NCI-H1048 (cell line): ENCODE data around the gene ACSBG1.
"Not testable (repeated sequence)": the region's sequence is repeated elsewhere in the genome, so short reads cannot be mapped to it uniquely, and the experiment has no call there.

Source experiments
- DNase-seq: peaks from one replicate; lab custom pipeline; 2025; lab: John Stamatoyannopoulos, UW

ACSBG1 gene

GRCh38 chr15:78249131-78249530, 14.8 kb upstream of the ACSBG1 start:
- DNase-seq: no peak

- DNase-seq: no peak
These were observed 13.5 kb upstream of the ACSBG1 start for GRCh38 chr15:78247911-78248310.

GRCh38 chr15:78245976-78246620, 11.7 kb upstream of the ACSBG1 start:
- DNase-seq: not testable (repeated sequence)

DNA sequence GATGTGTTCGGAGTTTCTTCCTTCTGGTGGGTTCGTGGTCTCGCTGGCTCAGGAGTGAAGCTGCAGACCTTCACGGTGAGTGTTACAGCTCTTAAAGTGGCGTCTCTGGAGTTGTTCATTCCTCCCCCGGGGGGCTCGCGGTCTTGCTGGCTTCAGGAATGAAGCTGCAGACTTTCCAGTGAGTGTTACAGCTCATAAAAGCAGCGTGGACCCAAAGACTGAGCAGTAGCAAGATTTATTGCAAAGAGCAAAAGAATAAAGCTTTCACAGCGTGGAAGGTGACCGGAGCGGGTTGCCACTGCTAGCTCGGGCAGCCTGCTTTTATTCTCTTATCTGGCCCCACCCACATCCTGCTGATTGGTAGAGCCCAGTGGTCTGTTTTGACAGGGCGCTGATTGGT, 11.0 kb upstream of the ACSBG1 start:
- not testable (repeated sequence) for DNase-seq

DNA sequence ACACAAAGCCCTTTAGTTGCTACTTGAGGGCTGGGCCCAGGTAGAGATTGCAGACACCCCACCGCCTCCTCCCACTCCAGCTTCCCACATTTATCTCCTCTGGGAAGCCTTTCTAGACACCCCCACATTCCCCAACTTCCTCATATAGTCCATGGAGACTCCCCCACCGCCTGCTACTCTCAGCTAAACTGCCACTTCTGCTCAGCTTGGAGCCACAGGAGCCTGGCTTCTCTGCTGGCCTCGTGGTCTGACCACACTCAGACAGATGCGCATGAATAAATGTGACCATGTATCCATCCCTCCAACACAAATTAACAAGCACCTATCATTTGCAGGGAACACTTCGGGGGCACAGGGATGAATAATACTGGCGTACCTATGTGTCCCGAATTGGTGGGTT, 10.5 kb upstream of the ACSBG1 start:
- no peak for DNase-seq

DNA sequence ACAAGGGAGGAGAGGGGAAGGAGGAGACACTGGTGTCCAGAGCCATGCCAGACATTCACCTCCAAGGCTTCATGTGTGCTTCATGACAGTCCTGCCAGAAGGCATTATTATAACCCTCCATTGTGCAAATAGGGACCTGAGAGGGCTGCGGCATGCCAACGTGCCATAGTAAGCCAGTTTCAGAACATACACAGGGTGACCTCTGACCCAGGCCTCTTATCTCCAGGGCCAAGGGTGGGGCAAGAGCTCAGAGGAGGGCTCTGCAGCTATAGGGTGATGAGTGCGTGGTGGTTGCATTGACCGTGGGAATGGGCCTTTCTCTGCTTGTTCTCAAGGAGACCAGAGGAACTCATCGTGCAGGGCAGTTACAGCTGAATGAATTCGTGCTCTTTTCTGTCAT, 9.7 kb upstream of the ACSBG1 start:
- DNase-seq: no peak

DNA sequence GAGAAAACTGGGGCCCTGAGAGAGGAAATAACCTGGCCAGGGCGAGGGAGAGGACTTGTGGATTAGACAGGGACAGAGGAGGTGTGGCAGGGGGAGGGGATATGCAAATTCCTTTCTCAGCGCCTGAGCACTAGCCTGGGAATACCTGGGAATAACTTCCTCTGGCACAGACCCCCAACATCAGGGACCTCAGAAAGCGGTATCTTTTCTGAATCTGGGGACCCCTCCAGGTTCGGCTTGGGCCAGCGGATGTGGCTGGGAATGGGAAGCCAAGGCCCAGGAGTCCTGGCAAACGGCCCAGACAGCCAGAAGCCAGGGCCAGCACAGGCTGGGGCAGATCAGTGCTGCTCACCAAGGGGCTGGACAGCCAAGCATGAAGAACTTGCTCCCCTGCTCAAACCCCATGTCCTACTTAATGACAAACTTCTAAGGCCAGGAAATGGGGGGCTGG, 9.2 kb upstream of the ACSBG1 start:
- DNase-seq: no peak

- no peak for DNase-seq
These were observed 8.7 kb upstream of the ACSBG1 start for GRCh38 chr15:78243058-78243457.

- DNase-seq: no peak
These were observed 7.8 kb upstream of the ACSBG1 start for GRCh38 chr15:78242128-78242527.

GRCh38 chr15:78241017-78241416, 6.7 kb upstream of the ACSBG1 start:
- DNase-seq: peak; percentile 57

DNA sequence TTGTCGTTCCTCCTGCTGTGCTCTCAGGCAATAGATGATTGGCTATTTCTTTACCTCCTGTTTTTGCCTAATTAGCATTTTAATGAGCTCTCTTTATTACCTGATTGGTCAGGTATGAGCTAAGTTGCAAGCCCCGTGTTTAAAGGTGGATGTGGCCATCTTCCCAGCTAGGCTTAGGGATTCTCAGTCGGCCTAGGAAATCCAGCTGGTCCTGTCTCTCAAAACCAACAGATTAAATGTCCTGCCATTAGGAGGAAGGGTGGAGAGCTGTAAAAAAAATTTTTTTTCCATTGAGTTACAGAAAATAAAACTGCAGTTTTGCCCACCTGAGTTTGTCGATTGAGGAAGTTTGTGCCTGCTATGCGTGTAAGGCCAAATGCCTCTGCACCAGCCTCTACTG, 5.4 kb upstream of the ACSBG1 start:
- no peak for DNase-seq

DNA sequence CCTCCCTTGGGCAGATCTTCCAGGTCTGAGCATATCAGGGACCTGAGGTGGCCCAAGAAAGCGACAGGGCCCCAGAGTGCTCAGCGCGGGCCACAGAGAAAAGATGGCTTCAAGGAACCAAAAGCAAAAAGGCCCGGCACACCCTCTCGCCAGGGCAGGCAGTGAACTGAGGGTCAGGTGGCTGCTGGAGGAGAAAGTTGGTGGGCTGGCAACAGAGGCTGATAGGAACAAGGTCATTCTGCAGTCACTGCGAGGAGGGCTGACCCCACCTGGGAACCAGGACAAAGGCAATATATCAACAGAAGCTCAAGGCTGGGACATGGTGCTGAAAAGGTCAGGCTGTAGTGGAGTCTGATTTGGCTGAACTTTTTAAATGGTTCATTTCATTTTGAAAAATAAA, 2.8 kb upstream of the ACSBG1 start:
- no peak for DNase-seq

- DNase-seq: no peak
These were observed 2.1 kb upstream of the ACSBG1 start for GRCh38 chr15:78236491-78236890.

DNA sequence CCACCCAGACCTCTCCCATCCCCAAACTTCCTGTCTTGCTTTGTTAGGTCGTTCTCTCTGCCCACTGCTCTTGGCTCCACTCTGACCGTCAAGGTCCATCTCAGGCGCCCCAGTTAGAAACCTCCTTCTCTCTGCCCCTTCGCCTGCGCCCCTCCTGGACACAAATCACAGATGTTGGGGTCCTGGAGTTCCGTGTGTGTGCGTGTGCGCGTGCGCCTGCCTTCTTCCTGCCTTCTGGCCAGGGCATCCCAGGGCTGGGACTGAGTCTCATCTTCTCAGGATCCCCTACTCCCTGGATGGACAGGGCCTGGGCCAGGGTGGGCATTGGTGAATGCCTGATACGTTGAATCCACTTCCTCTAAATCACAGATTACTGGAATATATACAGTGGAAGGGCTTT, 869 bp downstream of the ACSBG1 start:
- no peak for DNase-seq

DNA sequence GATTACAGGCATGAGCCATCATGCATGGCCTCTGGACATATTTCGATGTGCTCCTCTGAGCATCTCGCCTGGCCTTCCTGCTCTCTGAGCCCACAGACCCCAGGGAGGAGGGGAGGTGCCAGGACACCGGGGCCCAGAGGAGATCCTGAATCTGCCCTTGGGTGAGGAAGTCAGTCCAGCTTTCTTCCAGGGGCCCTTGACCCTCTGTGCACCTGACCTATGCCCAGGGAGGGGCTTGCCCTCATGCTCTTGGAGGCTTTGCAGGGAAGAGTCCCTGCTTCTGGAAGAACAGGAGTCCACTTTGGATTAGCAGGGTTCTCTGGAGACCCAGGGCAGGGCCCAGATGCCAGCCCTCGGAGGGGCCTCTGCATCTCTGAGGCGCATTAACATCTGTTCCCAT, 1.4 kb downstream of the ACSBG1 start:
- no peak for DNase-seq

DNA sequence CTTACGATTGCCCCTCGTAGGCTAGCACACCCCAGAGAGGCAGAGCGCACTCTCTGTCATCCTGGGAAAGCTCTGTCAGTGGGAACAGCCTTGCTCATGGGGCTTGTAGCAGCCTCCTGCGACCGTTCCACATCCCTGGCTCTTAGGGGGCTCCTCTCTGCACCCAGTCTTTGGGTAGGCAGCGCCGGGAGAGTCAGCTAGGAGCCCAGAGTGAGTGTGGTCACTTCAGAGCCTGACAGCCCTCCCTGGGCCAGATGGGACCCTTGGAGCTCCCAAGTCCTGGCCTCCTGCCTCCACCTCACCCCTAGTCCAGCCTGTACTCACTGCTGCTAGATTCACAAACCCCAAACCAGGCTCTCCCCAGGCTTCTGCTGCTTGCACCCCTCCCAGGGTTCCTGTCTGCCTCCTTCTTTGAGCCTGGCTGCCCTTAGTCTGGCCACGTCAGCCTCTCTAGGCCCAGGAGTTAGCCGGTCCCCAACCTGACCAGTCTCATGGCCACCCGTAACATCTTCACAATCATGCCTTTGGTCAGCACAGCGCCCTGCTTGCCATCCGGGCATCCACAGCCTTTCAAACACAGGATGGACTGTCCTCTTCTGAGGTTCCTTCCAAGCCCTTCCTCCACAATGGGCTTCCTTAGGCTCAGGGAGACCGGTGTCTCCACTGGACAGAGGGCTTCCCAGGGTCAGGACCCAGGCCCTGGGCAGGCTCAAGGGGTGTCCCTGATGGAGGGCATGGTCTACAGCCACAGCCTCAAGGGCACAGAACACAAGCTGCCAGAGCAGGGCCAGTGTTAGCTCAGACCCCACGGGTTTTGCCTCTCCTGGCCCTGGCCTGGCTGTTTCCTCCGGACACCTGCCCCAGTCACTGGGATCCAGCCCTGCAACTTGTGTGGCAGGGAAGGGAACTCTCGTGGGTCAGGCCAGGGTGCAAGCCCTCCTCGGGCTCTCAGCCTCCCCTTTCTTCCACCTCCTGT, 4.6 kb downstream of the ACSBG1 start:
- no peak for DNase-seq

DNA sequence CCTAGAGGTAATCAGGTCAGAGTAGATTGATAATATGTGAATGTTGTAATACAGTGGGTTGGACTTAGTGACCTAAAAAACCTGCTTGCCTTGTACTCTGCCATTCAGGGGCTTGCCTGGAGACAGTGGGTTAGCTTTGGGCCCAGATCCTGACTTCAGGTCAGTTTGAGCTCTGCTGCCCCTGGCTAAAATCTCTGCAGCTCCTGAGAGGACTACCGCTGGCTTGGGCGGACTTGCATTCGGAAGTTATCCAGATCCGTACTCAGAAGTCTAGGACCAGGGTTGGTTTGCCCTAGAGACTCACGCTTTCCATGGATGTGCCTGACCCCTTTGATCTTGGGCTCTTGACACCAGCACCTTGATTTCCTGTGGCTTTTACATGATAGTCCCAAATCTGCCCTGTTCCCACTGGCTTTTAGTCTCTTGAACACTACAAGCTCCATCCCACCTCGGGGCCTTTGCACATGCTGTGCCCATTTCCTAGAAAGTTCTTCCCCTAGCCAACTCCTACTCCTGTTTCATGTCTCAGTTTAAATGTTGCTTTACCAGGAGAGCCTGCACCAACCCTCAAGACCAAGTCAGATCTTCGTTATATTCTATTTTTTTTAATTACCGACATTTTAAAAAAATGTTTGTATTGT, 5.9 kb downstream of the ACSBG1 start:
- DNase-seq: no peak

DNA sequence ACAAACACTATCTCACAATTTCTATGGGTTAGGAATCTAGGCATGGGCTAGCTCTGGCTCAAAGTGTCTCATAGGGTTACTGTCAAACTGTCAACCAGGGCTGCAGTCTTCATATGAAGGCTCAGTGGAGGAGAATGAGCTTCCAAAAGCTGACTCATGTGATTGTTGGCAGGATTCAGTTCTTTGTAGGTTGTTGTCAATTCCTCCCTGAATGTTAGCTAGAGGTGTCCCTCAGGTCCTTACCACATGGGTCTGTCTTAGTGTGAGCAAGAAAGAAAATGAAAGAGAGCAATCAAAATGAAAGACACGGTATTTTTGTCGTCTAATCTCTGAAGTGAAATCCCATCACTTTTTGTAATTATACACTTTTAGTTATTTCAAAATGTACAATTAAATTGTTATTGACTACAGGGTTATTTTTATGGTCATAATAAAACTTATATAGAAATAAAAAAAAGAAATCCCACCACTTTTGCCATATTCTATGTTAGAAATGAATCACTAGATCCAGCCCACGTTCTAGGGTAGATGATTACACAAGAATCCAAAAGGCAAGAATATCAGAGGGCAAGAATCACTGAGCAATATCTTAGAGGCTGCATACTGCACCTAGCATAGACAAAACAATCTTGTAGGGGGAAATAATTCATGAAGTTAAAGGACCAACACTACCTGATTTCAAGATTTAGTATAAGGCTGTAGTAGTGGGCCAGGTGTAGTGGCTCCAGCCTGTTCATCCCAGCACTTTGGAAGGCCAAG, 8.4 kb downstream of the ACSBG1 start:
- no peak for DNase-seq

DNA sequence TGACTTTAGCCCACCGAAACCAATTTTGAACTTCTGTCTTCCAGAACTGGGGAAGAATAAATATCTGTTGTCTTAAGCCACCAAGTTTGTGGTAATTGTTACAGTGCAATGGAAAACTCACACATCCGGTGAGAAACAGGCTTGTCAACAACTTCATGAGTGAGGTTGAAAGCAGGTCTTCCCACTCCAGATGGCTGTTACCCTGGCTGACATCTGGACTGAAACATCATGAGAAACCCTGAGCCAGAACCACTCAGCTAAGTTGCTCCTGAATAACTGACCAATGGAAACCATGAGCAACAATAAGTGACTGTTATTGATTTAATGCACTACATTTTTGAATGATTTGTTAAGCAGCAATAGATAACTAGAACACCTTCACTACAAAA, 10.3 kb downstream of the ACSBG1 start:
- no peak for DNase-seq

DNA sequence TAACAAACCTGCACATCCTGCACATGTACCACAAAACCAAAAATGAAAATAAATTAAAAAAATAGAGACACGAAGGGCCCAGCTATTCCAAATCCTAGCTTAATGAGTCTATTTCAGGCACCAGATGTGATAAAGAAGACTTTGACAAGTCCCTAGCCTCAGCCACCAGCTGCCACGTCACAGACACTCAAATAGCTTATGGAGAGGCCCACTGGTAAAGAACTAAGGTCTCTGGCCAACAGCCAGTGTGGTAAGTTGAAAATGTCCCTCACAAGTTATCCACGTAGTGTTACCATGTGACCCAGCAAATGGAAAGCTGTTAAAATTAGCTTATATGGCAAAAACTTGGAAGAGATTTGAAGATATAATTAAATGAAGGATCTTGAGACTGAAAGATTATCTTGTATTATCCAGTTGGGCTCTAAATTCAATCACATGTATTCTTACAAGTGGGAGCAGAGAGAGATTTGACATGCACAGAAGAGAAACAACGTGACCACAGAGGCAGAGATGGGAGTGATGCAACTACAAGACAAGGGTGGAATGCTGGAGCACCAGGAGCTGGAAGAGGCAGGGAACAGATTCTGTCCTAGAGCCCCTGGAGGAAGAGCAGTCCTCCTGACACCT, 10.9 kb downstream of the ACSBG1 start:
- no peak for DNase-seq

DNA sequence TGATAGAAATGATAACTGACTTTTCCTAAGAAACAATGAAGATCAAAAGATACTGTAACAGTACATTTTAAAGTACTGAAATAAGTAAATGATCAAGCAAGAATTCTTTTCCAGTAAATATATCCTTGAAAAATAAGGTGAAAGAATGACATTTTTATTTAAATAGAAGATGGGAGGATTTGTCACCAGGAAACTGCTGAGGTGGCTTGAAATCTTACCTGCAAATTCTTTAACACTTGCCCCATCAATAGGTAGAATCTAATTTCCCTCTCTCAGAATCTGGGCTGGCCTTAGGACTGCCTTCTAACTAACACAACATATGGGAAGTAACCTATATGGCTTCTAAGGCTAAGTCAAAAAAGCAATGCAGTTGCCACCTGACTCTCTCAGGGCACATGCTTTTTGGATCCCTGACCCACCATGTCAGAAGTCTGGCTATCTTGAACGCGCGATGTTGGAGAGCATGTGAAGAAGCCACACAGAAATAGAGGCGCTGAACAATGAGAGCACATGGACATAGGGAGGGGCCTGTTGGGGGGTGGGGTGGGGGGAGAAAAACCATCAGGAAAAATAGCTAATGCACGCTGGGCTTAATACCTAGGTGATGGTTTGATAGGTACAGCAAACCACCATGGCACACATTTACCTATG, 11.5 kb downstream of the ACSBG1 start:
- no peak for DNase-seq
